ENCODE data around the gene ABHD8.

- TF ChIP-seq CTCF (IDR thresholded peaks at IDR 0.05; ENCODE audit: low read depth, low read length), result no peak
- no peak for TF ChIP-seq POLR2A (IDR thresholded peaks at IDR 0.05; ENCODE audit: extremely low read depth, insufficient read length)
Observed at GRCh38 chr19:17286752-17287151, 16.5 kb downstream of the ABHD8 start.

Measured in NB4 (cell line).